Parathyroid adenoma (tissue), 2 donors: ENCODE data around the gene IGSF9.

Experiments used
- H2AFZ ChIP-seq: fragments of 300-600 bp; sonication (generic); one replicate; pipeline ENCODE4 v1.7.0; 2017; ENCODE audit warnings: antibody characterized with exemption, mild to moderate bottlenecking
- H3K27ac ChIP-seq: fragments of 300-600 bp; sonication (generic); one replicate; pipeline ENCODE4 v1.7.0; 2017
- H3K27me3 ChIP-seq: fragments of 300-600 bp; sonication (generic); one replicate; pipeline ENCODE4 v1.7.0; 2017; ENCODE audit warnings: low read length; ENCODE audit not compliant: control insufficient read depth, insufficient read depth
- H3K36me3 ChIP-seq: fragments of 300-600 bp; sonication (generic); one replicate; pipeline ENCODE4 v1.7.0; 2017; ENCODE audit warnings: low read length; ENCODE audit not compliant: control insufficient read depth, insufficient read depth
- H3K4me1 ChIP-seq: fragments of 300-600 bp; sonication (generic); one replicate; pipeline ENCODE4 v1.7.0; 2017; ENCODE audit warnings: control low read depth
- H3K4me2 ChIP-seq: fragments of 300-600 bp; sonication (generic); one replicate; pipeline ENCODE4 v1.7.0; 2017; ENCODE audit warnings: low read length
- H3K4me3 ChIP-seq: fragments of 300-600 bp; sonication (generic); one replicate; pipeline ENCODE4 v1.7.0; 2017; ENCODE audit warnings: low read depth, low read length
- H3K79me2 ChIP-seq: fragments of 300-600 bp; sonication (generic); one replicate; pipeline ENCODE4 v1.7.0; 2017; ENCODE audit warnings: control low read depth
- H3K9ac ChIP-seq: fragments of 300-600 bp; sonication (generic); one replicate; pipeline ENCODE4 v1.7.0; 2017; ENCODE audit warnings: mild to moderate bottlenecking
- H3K9me3 ChIP-seq: fragments of 300-600 bp; sonication (generic); one replicate; pipeline ENCODE4 v1.7.0; 2017; ENCODE audit warnings: low read length; ENCODE audit not compliant: control insufficient read depth
- CTCF ChIP-seq: fragments of 300-600 bp; sonication (generic); IDR thresholded peaks from one replicate; pipeline ENCODE4 v1.7.0; 2017; ENCODE audit warnings: antibody characterized with exemption, mild to moderate bottlenecking
- donor health status: primary hyperparathyroidism.

The IGSF9 gene

GRCh38 chr1:159951016-159951415 lies 5.6 kb upstream of the IGSF9 start:
- Histone ChIP-seq H3K4me1 (peaks cover 17% of the 10 kb centered on the region), H3K27me3 (no peaks in the 10 kb centered on the region), H3K9me3 (no peaks in the 10 kb centered on the region), H3K36me3 (no peaks in the 10 kb centered on the region), H3K4me3 (no peak overlapping the region), H3K79me2 (no peaks in the 10 kb centered on the region), H3K4me2 (no peak overlapping the region), H2AFZ (no peak overlapping the region), H3K9ac (no peak overlapping the region), H3K27ac (no peak overlapping the region)
- TF ChIP-seq CTCF, result no peak

- Histone ChIP-seq H2AFZ (no peak overlapping the region), H3K36me3 (no peaks in the 10 kb centered on the region), H3K27ac (no peak overlapping the region), H3K9ac (no peak overlapping the region), H3K4me3 (no peak overlapping the region), H3K9me3 (no peaks in the 10 kb centered on the region), H3K79me2 (no peaks in the 10 kb centered on the region), H3K4me1 (peaks cover 17% of the 10 kb centered on the region), H3K4me2 (no peak overlapping the region), H3K27me3 (no peaks in the 10 kb centered on the region)
- no peak for TF ChIP-seq CTCF
Observed at GRCh38 chr1:159949981-159950381, 4.6 kb upstream of the IGSF9 start.

- H3K27ac ChIP-seq, result peak overlapping the region; percentile 16
- H3K4me1 ChIP-seq, result peaks cover 17% of the 10 kb centered on the region
Observed at GRCh38 chr1:159949123-159949522, 3.7 kb upstream of the IGSF9 start.

GRCh38 chr1:159947942-159948341 lies 2.5 kb upstream of the IGSF9 start:
- H3K36me3 ChIP-seq, result no peaks in the 10 kb centered on the region
- no peak overlapping the region for H2AFZ ChIP-seq
- no peaks in the 10 kb centered on the region for H3K9me3 ChIP-seq
- H3K4me3 ChIP-seq, result no peak overlapping the region
- TF ChIP-seq CTCF, result no peak
- no peak overlapping the region for H3K4me2 ChIP-seq
- H3K9ac ChIP-seq, result no peak overlapping the region
- H3K4me1 ChIP-seq, result peaks cover 17% of the 10 kb centered on the region
- H3K79me2 ChIP-seq, result no peaks in the 10 kb centered on the region
- H3K27ac ChIP-seq, result no peak overlapping the region
- H3K27me3 ChIP-seq, result no peaks in the 10 kb centered on the region

More at GRCh38 chr1:159949123-159949522, 3.7 kb upstream of the IGSF9 start:
- Histone ChIP-seq H3K4me2 (no peak overlapping the region), H3K79me2 (no peaks in the 10 kb centered on the region), H2AFZ (peak overlapping the region; percentile 41), H3K9ac (no peak overlapping the region), H3K9me3 (no peaks in the 10 kb centered on the region), H3K36me3 (no peaks in the 10 kb centered on the region), H3K4me3 (no peak overlapping the region), H3K27me3 (no peaks in the 10 kb centered on the region)
- no peak for TF ChIP-seq CTCF
